NB4 (cell line): ENCODE measurements around the gene MIA2.

Source experiments
- CTCF ChIP-seq: IDR thresholded peaks from one replicate; pipeline ENCODE4 v1.5.1; 2012; ENCODE audit warnings: low read depth, low read length
- MAX ChIP-seq: IDR thresholded peaks from 2 replicates; pipeline ENCODE4 v1.6.1; 2011; ENCODE audit warnings: low read depth, low read length
- MYC ChIP-seq: IDR thresholded peaks from 2 replicates; pipeline ENCODE4 v1.6.1; 2011; ENCODE audit warnings: low read depth, low read length
- POLR2A ChIP-seq: IDR thresholded peaks from 2 replicates; pipeline ENCODE4 v1.6.1; 2011; ENCODE audit warnings: mild to moderate bottlenecking; ENCODE audit not compliant: insufficient read length; ENCODE audit errors: extremely low read depth

GRCh38 chr14:39431416-39432178, 197.9 kb downstream of the MIA2 start:
- peak; percentile 50 for TF ChIP-seq POLR2A
- no peak for TF ChIP-seq CTCF
- peak; percentile 42; the same call in 1 of the 2 replicates for TF ChIP-seq MAX
- no peak for TF ChIP-seq MYC
